Spleen (tissue), 7 donors: ENCODE measurements around the gene NUBP2.
A peak's percentile ranks its signal among the peaks of the same experiment; 100 is the strongest.

Experiments used
- CTCF ChIP-seq, 11 experiments: fragments of 200-600 bp in 7 of 11; fragments of 450-650 bp in 4 of 11; sonication (generic) in 4 of 11; IDR thresholded peaks in 8 of 11; conservative IDR thresholded peaks in 3 of 11; 1 replicate in 7 of 11; 2 replicates in 4 of 11; pipeline versions ENCODE4 v1.4.0 to v1.8.0; 2016 to 2021; ENCODE audit warnings: antibody characterized with exemption in 11 of 11, inconsistent platforms in 4 of 11, mild to moderate bottlenecking in 1 of 11
- POLR2A ChIP-seq, 3 donors: fragments of 450-650 bp; IDR thresholded peaks; one replicate each; pipeline ENCODE4 v1.5.1; 2017; ENCODE audit warnings: antibody characterized with exemption in 3 of 3, mild to moderate bottlenecking in 1 of 3
- POLR2AphosphoS5 ChIP-seq, 3 donors: sonication (generic); formaldehyde crosslinking; IDR thresholded peaks; one replicate each; pipeline ENCODE4 v1.5.1; 2017; ENCODE audit warnings: antibody characterized with exemption in 3 of 3
- donor health status: DM: no; HTN: no; CAD: no; lungs with moderate emphysema.
- donor health status: DM: no; HTN: no; CAD: no.
- donor health status: DM: no; HTN: no; CAD: no.

GRCh38 chr16:1745181-1745899 lies 37.4 kb upstream of the NUBP2 start:
- no peak for TF ChIP-seq CTCF (IDR thresholded peaks at IDR 0.05 in 8 of 11, conservative IDR thresholded peaks at IDR 0.05 in 3 of 11)
- no peak for TF ChIP-seq POLR2A (IDR thresholded peaks at IDR 0.05)
- TF ChIP-seq POLR2AphosphoS5 (IDR thresholded peaks at IDR 0.05) = peak in 1 of 3 donors; percentile 8
